GM21825 (cell line): ENCODE data around the gene TMEM51.
"Not testable (repeated sequence)": the region's sequence is repeated elsewhere in the genome, so short reads cannot be mapped to it uniquely, and the experiment has no call there.

Experiments used
- ATAC-seq: cut with Tn5 transposase; IDR thresholded peaks from one replicate; pipeline ENCODE4 v1.9.1; 2021; ENCODE audit warnings: mild to moderate bottlenecking, moderate library complexity; ENCODE audit not compliant: unreplicated experiment

The TMEM51 gene

DNA sequence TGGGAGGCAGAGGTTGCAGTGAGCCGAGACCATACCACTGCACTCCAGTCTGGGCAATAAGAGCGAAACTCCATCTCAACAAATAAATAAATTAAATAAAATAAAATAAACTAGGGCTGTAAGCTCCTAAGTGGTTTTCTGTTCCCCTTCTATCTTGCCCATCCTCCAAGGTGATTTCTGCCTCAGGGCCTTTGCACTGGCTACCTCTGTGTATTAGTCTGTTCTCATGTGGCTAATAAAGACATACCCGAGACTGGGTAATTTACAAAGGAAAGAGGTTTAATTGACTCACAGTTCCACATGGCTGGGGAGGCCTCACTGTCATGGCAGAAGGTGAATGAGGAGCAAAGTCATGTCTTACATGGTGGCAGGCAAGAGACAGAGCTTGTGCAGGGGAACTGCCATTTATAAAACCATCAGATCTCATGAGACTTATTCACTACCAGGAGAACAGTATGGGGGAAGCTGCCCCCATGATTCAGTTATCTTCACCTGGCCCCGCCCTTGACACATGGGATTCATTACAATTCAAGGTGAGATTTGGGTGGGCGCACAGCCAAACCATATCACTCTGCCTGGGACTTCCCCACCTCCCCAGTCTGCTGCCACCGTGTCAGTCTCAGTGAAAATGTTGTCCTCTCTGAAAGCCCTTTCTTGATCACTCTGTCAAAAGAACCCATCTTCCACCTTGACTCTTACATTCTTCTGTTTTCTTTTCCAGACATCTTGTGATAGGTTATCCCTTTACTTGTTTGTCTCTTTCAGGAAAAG, 22.0 kb downstream of the TMEM51 start:
- ATAC-seq: not testable (repeated sequence)

DNA sequence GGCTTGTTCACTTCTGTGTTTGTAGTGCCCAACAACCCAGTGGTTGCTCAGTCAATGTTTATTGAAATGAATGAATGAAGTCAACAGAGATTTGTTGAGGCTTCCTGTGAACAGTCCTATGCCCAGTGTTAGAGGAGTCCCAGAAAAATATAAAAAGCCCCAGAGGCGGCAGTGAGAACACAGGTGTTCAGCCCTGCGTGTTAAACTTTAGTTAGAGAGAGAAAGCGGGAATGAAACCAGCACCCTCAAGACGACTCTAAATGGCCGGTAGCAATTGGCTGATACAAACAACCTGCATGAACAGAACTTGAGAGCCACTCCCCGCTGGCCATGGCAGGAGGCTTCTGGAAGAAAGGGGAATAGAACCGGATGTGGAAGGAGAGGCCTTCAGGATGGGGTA, 22.6 kb downstream of the TMEM51 start:
- ATAC-seq: no peak

DNA sequence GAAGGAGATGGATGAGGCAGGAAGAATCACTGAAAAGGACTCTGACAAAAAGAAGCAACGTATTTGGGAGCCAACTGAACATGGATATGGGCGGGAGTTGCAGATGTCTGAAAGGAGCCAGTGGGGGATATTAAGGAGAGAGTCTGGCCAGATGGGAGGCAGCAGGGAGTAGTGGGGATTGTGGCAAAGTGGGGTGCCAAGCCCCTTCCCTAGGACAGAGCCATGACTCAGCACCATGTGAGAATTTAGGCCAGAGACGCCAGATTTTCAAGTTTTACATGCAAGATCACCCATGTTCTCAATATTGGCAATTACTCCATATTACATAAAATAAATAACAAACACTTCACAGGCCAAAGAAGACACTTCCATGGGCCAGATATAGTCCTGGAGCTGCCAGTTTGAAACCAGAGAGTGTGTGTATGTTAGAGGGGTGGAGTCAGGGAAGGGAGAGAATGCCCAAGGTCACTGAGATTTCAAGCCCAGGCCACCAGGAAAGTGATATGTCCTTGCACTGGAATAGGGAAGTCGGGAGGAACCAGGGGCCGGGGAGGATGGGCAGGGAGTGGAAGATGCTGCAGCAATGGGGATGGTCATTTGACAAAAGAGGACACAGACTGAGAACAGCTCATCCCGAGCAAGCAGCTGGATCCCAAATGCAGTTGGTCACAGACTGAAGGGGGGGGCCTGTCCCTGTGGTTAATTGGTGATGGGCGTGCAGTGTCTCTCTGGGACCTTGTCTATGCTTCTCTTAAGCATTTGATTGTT, 23.5 kb downstream of the TMEM51 start:
- ATAC-seq: no peak

DNA sequence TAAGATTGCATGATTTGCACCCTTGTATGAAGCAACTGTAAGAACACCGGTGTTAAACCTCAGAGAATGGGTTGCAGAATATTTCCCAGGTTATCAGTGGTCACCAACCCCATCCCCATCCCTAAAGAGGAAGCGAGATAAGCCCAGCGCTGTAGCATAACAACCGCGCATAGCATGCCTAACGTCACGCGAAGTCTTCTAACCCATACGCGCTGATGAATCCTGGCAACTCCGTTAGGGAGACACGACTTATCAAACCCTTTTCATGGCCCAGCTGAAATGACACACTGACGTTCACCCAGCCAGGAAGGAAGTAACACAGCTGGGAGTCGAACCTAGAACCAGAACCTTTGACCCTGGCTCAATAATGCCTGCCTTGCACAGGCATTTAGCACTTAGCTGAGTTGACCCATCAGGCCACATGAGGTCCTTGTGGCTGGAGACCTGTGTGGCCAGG, 24.2 kb downstream of the TMEM51 start:
- no peak for ATAC-seq

DNA sequence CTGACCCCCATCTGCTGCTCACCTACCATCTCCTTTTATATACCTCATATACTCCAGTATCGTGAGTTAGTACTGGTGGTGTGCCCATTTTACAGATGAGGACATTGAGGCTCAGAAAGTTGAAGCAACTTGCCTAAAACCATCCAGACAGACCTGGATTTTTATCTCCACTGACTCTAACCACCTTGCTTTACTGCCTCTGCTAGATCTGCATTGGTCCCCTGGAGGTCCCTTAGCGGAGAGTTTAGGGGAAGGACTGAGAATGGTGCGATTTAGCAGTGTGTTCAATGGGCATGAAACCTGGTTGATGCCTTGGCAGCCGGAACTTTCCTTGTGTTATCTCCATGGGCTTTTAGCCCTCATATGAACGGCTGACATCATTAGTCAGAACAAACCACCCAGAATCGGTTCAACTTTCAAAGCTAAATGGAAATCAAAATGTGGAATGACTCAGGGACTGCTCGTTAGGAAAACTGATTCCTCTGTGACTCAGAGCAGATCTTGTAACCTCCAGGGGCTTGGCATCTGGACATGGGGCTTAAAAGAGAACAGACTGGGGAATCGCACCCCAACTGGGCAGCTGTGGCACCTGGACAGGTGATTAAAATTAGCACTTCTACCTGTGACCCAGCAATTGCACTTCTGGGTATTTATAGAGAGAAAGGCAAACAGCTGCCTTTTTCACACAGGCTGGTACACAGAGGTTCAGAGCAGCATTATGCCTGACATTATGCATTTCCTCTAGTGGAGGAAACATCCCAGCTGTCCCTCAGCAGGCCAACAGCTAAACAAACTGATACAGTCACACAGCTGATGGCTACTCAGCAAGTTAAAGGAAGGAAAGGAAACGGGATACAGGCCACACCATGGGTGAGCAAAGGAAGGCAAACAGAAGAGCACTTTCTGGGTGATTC, 25.3 kb downstream of the TMEM51 start:
- ATAC-seq: no peak

- no peak for ATAC-seq
Observed at GRCh38 chr1:15179485-15179883, 25.9 kb downstream of the TMEM51 start.

DNA sequence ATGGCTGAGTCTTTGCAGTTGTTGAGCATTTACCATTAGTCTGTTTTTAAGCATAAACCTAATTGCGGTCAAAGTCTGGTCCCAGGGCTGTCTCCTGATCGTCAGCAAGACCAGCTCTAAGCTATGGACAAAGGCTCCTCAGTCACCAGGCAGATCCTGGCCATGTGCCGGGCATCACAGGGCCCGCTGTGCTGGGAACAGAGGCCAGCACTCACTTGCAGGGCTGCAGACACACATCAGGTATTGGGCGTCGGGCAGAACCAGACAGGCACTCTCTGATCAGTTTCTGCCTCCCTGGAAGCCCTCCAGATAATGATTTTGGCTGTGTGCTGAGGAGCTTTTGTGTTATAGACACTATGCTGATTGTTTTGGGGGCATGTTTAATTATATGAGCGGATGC, 26.6 kb downstream of the TMEM51 start:
- ATAC-seq: no peak

DNA sequence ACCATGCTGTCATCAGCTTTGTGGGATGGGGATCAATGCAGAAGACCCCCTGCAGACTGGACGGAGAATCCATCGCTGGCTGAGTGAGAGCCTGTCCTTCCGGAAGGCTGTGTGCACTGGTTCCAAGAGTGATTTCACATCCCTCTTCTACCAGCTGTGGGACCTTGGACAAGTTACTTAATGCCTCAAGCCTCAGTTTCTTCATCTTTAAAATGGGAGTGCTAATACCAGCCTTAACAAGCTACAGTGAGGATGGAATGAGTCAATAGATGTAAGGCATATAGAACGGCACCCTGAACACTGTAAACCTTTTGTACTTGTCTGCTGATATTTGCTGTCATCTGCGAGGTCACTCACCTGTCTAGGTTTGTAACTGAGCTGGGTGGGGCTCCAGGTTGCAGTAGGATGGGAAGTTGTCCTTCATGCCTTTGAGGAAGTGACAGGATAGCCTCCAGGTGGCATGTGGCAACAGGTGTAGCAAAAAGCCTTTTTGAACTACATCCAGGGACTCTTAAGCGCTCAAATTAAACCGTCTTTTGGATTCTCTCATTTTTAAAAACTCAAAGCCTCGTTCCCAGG, 27.5 kb downstream of the TMEM51 start:
- ATAC-seq: no peak

DNA sequence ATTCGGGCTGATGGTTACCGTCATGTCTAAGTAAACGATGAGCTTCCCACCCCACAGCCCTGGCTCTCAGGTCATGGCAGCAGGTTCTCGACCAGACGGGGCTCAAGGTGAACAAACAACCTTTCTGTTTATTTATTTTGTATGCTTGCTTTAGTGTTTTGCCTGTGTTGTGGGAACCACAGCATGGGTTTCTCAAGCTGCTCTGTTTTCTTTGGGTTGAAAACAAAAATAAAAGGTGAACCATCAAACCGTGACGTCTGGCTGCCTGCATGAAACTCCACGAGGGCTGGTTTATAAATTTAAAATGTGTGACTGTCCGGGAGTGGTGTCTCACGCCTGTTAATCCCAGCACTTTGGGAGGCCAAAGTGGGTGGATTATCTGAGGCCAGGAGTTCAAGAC, 28.0 kb downstream of the TMEM51 start:
- ATAC-seq: no peak

GRCh38 chr1:15184436-15185241, 31.1 kb downstream of the TMEM51 start:
- no peak for ATAC-seq

DNA sequence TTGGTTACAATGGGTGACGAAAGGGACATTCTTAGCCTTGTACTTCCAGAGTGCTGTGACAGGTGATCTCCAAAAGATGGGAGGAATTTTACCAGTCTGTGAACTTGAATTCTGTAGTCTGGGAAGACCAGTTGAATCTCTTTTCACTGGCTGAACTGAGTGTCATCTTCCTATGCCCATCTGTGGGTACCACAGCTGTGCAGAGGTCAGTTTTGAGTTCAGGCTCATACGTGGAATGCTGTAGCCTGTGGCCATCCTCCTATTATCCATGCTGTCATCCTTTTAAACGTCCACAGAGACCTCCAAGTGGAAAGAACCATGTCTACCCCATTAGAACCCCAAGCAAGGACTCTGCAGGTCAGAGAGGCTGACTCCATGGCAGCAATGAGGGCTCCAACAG, 32.1 kb downstream of the TMEM51 start:
- ATAC-seq: no peak

DNA sequence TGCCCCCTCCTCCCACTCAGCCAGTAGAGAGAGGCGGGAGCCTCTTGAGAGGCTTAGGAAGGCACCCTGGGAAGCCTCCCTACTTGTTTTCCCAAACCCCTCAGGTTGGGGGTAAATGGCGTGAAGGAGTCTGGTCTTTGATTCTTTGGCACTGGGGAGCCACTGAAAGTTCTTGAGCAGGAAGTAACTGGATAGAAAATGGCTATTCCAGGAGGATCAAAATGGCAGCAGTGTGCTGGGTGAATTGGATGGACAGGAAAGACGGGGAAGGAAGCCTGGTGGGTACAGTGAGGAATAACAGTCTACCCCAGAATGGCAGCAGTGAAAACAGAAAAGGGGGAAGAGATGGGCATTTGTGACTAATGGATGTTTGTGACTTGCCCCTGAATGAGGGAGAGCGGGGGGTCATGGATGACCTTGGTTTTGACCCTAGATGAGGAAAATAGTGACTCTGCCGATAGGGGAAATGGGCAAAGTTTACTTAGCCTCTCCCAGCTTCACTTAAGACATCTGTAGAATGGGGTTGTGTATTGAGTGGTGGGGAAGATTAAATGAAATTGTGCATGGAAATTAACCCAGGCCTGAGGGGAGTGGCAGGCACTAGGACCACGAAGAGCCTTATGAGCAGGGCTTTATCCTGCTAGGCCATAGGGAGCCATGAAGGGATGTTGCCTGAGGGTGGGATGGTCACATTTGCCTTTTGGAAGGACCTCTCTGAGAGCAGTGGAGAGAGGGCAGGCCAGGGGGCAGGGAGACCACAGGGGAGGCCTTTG, 32.7 kb downstream of the TMEM51 start:
- no peak for ATAC-seq

GRCh38 chr1:15186846-15187151, 33.3 kb downstream of the TMEM51 start:
- no peak for ATAC-seq

GRCh38 chr1:15187175-15188129, 33.9 kb downstream of the TMEM51 start:
- ATAC-seq: no peak

DNA sequence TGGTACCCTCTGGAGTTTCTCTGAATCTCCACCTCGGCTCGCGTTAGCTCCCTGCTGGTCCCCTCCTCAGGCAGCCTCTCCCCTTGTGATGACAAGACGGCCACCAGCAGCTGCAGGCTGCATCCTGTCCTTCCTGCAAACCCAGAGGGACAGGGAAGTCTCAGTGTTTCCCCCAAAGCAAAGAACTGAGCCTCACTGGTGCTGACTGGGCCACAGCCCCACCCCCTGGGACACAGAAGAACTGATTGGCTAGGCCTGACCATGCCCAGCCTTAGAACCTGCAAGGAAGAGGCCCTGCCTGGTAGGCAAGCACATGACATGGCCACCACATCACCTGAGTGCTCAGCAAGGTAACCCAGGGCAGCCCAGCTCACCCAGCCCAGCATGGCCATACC, 34.6 kb downstream of the TMEM51 start:
- no peak for ATAC-seq

DNA sequence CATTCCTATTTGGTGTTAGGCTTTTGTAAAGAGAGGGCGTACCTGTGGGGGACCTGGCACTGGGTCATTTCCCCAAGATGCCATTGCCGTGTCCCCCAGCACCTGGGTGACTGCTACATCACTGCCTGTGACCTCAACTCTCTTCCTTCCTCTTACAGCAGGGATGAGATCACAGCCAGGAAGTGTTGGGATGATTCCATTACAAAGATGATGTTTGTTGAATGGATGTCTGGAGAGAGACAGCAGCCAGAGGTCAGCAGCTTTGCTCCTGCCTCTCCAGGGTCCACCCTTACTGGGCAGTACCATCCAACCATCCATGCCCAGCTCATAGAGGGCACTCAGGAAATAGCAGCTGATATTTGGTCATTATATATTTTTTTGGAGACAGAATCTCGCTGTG, 35.1 kb downstream of the TMEM51 start:
- no peak for ATAC-seq

DNA sequence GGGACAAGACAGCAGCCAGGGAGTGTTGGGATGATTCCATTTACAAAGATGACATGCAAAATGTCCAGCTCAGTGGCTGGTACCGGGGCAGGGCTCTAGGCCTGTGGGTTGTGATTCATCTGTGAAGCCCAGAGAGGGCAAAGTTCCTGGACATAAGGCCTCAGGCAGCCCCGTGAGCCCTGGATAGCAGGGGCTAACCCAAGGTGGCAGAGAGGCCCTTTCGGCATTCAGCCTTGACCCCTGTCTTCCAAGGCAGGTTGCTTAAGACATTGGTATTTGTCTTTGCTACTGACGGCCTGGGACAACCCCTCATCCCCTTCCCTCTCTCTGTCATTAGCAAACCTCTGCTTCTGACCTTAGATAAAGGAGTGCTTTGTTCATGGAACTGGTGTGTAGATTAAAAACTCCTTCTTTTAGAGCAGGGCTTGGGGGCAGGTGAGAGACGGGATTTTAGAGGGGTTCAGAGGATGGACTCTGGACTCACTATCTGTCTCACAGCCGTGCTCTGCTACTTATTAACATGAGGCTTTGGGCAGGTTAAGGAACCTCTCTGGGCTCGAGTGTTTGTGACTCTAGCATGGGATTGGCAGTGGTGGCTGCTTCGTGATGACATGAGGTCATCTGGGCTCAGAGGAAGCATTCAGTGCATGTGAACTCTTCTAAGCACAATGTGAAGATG, 36.3 kb downstream of the TMEM51 start:
- no peak for ATAC-seq

GRCh38 chr1:15191267-15191666, 37.7 kb downstream of the TMEM51 start:
- no peak for ATAC-seq
